ENCODE data around the gene GIGYF2. TPM values are rescaled to one million over a fixed set of nuclear protein-coding genes. Genes with fewer than 3 reads are reported as not detected.

GIGYF2 gene
- total and polyA plus RNA-seq, 2 of the 13 experiments (the other 11 are each of a cell fraction or from before 2014, with no cell fraction given) = 44.9 to 73.5 TPM

DNA sequence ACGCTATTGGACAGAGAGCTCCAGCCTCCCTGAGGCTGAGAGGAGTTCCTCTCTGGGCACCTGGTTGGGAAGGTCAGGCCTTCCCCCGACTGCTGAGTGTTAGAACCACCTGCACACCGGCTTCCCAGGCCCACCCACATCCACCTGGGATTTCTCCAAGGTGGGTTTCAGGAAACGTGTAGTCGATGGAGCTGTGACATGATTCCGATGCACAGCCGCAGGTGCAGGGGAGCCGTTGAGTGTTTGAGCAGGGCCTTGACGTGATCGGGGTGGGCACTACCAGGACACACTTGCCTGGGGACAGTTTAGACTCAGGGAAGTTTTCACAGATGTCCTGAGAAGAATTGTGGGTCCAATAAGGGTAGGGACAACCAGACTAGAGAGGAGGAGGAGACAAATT, 21.8 kb upstream of the GIGYF2 start:
- H3K4me2 ChIP-seq (ENCODE audit: low read depth, low read length) = no peak overlapping the region
- no TSS peak for BruUV-seq (replicated peaks)
- ChIA-PET CTCF (ENCODE audit: low intra/inter-chr PET ratio, low total read pairs) (no interaction called here), POLR2A (no interaction called here)
- no peak overlapping the region for H2AFZ ChIP-seq (ENCODE audit: low read length)
- H3K36me3 ChIP-seq (replicated peaks in 1 of 2; ENCODE audit: control insufficient read depth in 1 of 2, insufficient read depth in 2 of 2, low read length in 2 of 2) = no peaks in the 10 kb centered on the region
- in situ Hi-C loops (cut with HindIII; ENCODE audit: extremely low pct_ligation_motif_present, low pct_unique_long_range_greater_than_20kb) (no loop called here), intact Hi-C loops (cut with micrococcal nuclease; ENCODE audit: unreplicated experiment) (no loop called here)
- ATAC-seq (no peak), DNase-seq (ENCODE audit: low spot score) (no peak), FAIRE-seq (no peak)
- no peak overlapping the region for H3K27ac ChIP-seq (ENCODE audit: extremely low read length, insufficient read depth, low read length)
- 87% methylated on average over 8 of the region's 10 CpGs for WGBS (ENCODE audit: low lambda C conversion rate)
- TF ChIP-seq DNMT1 (CRISPR knock-in tag; IDR thresholded peaks at IDR 0.05) (no peak), ZNF879 (CRISPR knock-in tag; IDR thresholded peaks at IDR 0.05) (no peak), ZNF749 (CRISPR knock-in tag; IDR thresholded peaks at IDR 0.05; ENCODE audit: borderline replicate concordance) (no peak), KAT7 (CRISPR knock-in tag; IDR thresholded peaks at IDR 0.05; ENCODE audit: borderline replicate concordance) (no peak), PRDM4 (CRISPR knock-in tag; IDR thresholded peaks at IDR 0.05; ENCODE audit: borderline replicate concordance) (no peak), TCF7L2 (IDR thresholded peaks at IDR 0.05; ENCODE audit: low read depth, low read length) (no peak), ZNF616 (CRISPR knock-in tag; IDR thresholded peaks at IDR 0.05; ENCODE audit: low read depth) (no peak), GATAD2A (CRISPR knock-in tag; IDR thresholded peaks at IDR 0.05) (no peak), GABPB1 (CRISPR knock-in tag; IDR thresholded peaks at IDR 0.05) (no peak), NR2F1 (CRISPR knock-in tag; IDR thresholded peaks at IDR 0.05) (no peak), RFX5 (IDR thresholded peaks at IDR 0.05; ENCODE audit: low read depth, low read length) (no peak), ZFP82 (CRISPR knock-in tag; IDR thresholded peaks at IDR 0.05; ENCODE audit: borderline replicate concordance) (no peak), ZNF567 (CRISPR knock-in tag; IDR thresholded peaks at IDR 0.05; ENCODE audit: borderline replicate concordance) (no peak), EZH2 (conservative IDR thresholded peaks at IDR 0.05; ENCODE audit: low read depth, low read length) (no peak), GLI4 (CRISPR knock-in tag; IDR thresholded peaks at IDR 0.05; ENCODE audit: borderline replicate concordance) (no peak)
- TF ChIP-seq, protein P1, sequence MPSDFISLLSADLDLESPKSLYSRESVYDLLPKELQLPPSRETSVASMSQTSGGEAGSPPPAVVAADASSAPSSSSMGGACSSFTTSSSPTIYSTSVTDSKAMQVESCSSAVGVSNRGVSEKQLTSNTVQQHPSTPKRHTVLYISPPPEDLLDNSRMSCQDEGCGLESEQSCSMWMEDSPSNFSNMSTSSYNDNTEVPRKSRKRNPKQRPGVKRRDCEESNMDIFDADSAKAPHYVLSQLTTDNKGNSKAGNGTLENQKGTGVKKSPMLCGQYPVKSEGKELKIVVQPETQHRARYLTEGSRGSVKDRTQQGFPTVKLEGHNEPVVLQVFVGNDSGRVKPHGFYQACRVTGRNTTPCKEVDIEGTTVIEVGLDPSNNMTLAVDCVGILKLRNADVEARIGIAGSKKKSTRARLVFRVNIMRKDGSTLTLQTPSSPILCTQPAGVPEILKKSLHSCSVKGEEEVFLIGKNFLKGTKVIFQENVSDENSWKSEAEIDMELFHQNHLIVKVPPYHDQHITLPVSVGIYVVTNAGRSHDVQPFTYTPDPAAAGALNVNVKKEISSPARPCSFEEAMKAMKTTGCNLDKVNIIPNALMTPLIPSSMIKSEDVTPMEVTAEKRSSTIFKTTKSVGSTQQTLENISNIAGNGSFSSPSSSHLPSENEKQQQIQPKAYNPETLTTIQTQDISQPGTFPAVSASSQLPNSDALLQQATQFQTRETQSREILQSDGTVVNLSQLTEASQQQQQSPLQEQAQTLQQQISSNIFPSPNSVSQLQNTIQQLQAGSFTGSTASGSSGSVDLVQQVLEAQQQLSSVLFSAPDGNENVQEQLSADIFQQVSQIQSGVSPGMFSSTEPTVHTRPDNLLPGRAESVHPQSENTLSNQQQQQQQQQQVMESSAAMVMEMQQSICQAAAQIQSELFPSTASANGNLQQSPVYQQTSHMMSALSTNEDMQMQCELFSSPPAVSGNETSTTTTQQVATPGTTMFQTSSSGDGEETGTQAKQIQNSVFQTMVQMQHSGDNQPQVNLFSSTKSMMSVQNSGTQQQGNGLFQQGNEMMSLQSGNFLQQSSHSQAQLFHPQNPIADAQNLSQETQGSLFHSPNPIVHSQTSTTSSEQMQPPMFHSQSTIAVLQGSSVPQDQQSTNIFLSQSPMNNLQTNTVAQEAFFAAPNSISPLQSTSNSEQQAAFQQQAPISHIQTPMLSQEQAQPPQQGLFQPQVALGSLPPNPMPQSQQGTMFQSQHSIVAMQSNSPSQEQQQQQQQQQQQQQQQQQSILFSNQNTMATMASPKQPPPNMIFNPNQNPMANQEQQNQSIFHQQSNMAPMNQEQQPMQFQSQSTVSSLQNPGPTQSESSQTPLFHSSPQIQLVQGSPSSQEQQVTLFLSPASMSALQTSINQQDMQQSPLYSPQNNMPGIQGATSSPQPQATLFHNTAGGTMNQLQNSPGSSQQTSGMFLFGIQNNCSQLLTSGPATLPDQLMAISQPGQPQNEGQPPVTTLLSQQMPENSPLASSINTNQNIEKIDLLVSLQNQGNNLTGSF (CRISPR knock-in tag; IDR thresholded peaks at IDR 0.05) = no peak
- H4K20me1 ChIP-seq (ENCODE audit: insufficient read depth, low read length) = no peaks in the 10 kb centered on the region
- H3K9ac ChIP-seq (ENCODE audit: insufficient read depth, low read depth, low read length) = no peak overlapping the region
- no peaks in the 10 kb centered on the region for H3K27me3 ChIP-seq (ENCODE audit: control insufficient read depth in 1 of 2, insufficient read depth in 2 of 2, low read length in 2 of 2)
- no peaks in the 10 kb centered on the region for H3K79me2 ChIP-seq (ENCODE audit: insufficient read depth, low read length)
- H3K4me3 ChIP-seq (replicated peaks in 1 of 3; ENCODE audit: insufficient read depth in 1 of 3, low read depth in 2 of 3, low read length in 3 of 3) = no peak overlapping the region
- no peaks in the 10 kb centered on the region for H3K9me3 ChIP-seq (ENCODE audit: low read length)
- no peaks in the 10 kb centered on the region for H3K4me1 ChIP-seq (ENCODE audit: insufficient read depth, low read length)
